PC-9 (cell line): ENCODE data around the gene ATXN3L.

Experiments
- EZH2 ChIP-seq: fragments of 200-600 bp; sonication (generic); IDR thresholded peaks from 2 replicates; pipeline ENCODE4 v1.8.0; 2017; ENCODE audit warnings: antibody characterized with exemption, low read depth
- TF ChIP-seq, protein P1 (sequence below): fragments of 200-600 bp; sonication (generic); conservative IDR thresholded peaks from 2 replicates; pipeline ENCODE4 v1.6.1; 2017; ENCODE audit warnings: mixed run types, antibody characterized with exemption, mild to moderate bottlenecking, moderate library complexity

DNA sequence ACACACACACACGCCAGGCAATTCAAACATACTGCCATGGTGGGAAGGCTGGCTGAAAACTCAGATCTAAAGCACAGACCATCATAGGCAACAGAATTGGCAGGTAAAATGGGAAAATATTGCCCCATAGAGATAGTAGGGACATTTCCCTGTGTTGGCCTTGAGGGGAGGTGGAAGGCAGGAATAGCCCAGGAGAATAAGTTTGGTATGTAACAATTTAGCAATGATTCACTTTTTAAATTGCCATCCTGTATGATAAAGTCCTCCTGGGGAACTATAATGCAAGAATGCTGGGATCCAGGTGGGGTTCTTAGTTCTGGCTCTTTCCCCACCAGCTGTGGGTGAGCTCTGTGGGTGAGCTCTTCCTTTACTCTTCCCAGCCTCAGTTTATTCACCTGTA, 51.0 kb downstream of the ATXN3L start:
- TF ChIP-seq, protein P1, sequence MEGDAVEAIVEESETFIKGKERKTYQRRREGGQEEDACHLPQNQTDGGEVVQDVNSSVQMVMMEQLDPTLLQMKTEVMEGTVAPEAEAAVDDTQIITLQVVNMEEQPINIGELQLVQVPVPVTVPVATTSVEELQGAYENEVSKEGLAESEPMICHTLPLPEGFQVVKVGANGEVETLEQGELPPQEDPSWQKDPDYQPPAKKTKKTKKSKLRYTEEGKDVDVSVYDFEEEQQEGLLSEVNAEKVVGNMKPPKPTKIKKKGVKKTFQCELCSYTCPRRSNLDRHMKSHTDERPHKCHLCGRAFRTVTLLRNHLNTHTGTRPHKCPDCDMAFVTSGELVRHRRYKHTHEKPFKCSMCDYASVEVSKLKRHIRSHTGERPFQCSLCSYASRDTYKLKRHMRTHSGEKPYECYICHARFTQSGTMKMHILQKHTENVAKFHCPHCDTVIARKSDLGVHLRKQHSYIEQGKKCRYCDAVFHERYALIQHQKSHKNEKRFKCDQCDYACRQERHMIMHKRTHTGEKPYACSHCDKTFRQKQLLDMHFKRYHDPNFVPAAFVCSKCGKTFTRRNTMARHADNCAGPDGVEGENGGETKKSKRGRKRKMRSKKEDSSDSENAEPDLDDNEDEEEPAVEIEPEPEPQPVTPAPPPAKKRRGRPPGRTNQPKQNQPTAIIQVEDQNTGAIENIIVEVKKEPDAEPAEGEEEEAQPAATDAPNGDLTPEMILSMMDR, result no peak
- TF ChIP-seq EZH2, result no peak
